A549 (cell line): Measurements from ENCODE around the gene OR4D1. TPM values are rescaled to one million over a fixed set of nuclear protein-coding genes. Genes with fewer than 3 reads are reported as not detected.
"Not testable (repeated sequence)": the region's sequence is repeated elsewhere in the genome, so short reads cannot be mapped to it uniquely, and the experiment has no call there.

Source experiments
- ATAC-seq, 2 experiments: fragments of 200-7000 bp in 1 of 2; fragments of >200 bp in 1 of 2; cut with Nextera tagmentation in 1 of 2; cut with Tn5 transposase in 1 of 2; 3 replicates each; pipeline versions ENCODE4 v1.8.0 to v1.9.1; 2018 to 2020; ENCODE audit warnings: mild to moderate bottlenecking in 1 of 2, moderate library complexity in 1 of 2
- CTCF ChIA-PET: fragments of 300-600 bp; sonication (Branson Sonifier 250); formaldehyde crosslinking; extraction: SDS; loops from one replicate; lab custom pipeline; 2021; ENCODE audit warnings: antibody characterized with exemption, inconsistent platforms; lab: Yijun Ruan, JAX
- POLR2A ChIA-PET: fragments of 350-600 bp; formaldehyde crosslinking; extraction: SDS; loops from one replicate; lab custom pipeline; 2021; ENCODE audit warnings: antibody characterized with exemption, inconsistent platforms; lab: Yijun Ruan, JAX
- DNase-seq, 2 experiments: peaks; one replicate each; pipeline versions ENCODE4 v3.0.0 to v3.0.0-alpha.2; 2011 to 2016; ENCODE audit warnings: low read depth in 1 of 2, low spot score in 1 of 2
- FAIRE-seq: peaks from 2 replicates; lab custom pipeline; 2011; peaks lifted over from hg19 to GRCh38; lab: Jason Lieb, UNC
- H3K27ac ChIP-seq, 2 experiments: fragments of >200 bp; sonication (Bioruptor Twin); formaldehyde crosslinking; 3 replicates each; pipeline ENCODE4 v1.5.1; 2016 to 2017
- H3K4me1 ChIP-seq: fragments of >200 bp; sonication (Bioruptor Twin); formaldehyde crosslinking; 3 replicates; pipeline ENCODE4 v1.6.1; 2016
- H3K4me2 ChIP-seq: fragments of >200 bp; sonication (Bioruptor Twin); formaldehyde crosslinking; 3 replicates; pipeline ENCODE4 v1.6.1; 2016
- H3K4me3 ChIP-seq: fragments of >200 bp; sonication (Bioruptor Twin); formaldehyde crosslinking; 3 replicates; pipeline ENCODE4 v1.5.1; 2016
- H3K9me3 ChIP-seq: fragments of >200 bp; sonication (Bioruptor Twin); formaldehyde crosslinking; 3 replicates; pipeline ENCODE4 v1.6.1; 2016
- CEBPB ChIP-seq, 2 experiments: fragments of >200 bp in 1 of 2; sonication (Bioruptor Twin) in 1 of 2; formaldehyde crosslinking in 1 of 2; IDR thresholded peaks; 2 replicates each; pipeline ENCODE4 v1.6.1; 2012 to 2016
- CTCF ChIP-seq: fragments of >200 bp; sonication (Bioruptor Twin); formaldehyde crosslinking; IDR thresholded peaks from 3 replicates; pipeline ENCODE4 v1.5.1; 2016
- EHMT2 ChIP-seq: fragments of 200-600 bp; sonication (generic); IDR thresholded peaks from 2 replicates; pipeline ENCODE4 v1.6.1; 2016; ENCODE audit warnings: antibody characterized with exemption, low read depth, mild to moderate bottlenecking, moderate library complexity
- ELK1 ChIP-seq: fragments of 150-350 bp; IDR thresholded peaks from 2 replicates; pipeline ENCODE4 v1.6.1; 2014; ENCODE audit warnings: low read depth, mild to moderate bottlenecking, low read length
- EP300 ChIP-seq, 2 experiments: fragments of >200 bp; sonication (Bioruptor Twin); formaldehyde crosslinking; IDR thresholded peaks; 2 replicates in 1 of 2; 3 replicates in 1 of 2; pipeline ENCODE4 v1.6.1; 2016 to 2017
- FOSB ChIP-seq: fragments of 250-450 bp; sonication (Bioruptor Pico); IDR thresholded peaks from 2 replicates; pipeline ENCODE4 v1.5.0; 2020; ENCODE audit warnings: mild to moderate bottlenecking, moderate library complexity
- FOSL2 ChIP-seq, 2 experiments: fragments of 450-650 bp in 1 of 2; fragments of >200 bp in 1 of 2; sonication (Bioruptor Twin) in 1 of 2; formaldehyde crosslinking; IDR thresholded peaks; 2 replicates each; pipeline versions ENCODE4 v1.5.0 to v1.6.1; 2016 to 2020; ENCODE audit warnings: mild to moderate bottlenecking in 1 of 2, moderate library complexity in 1 of 2
- HDAC2 ChIP-seq: fragments of 200-600 bp; sonication (generic); IDR thresholded peaks from 2 replicates; pipeline ENCODE4 v1.6.1; 2016
- JUNB ChIP-seq: fragments of >200 bp; sonication (Bioruptor Twin); formaldehyde crosslinking; IDR thresholded peaks from 2 replicates; pipeline ENCODE4 v1.6.1; 2016
- MAFK ChIP-seq: fragments of 450-650 bp; IDR thresholded peaks from 2 replicates; pipeline ENCODE4 v1.6.1; 2014; ENCODE audit not compliant: partially characterized antibody
- NFE2L2 ChIP-seq: fragments of 150-350 bp; conservative IDR thresholded peaks from 2 replicates; pipeline ENCODE4 v1.6.1; 2014; ENCODE audit warnings: low read length
- POLR2A ChIP-seq: IDR thresholded peaks from 2 replicates; pipeline ENCODE4 v1.6.1; 2012; ENCODE audit warnings: mild to moderate bottlenecking, low read length
- POLR2AphosphoS2 ChIP-seq: conservative IDR thresholded peaks from 2 replicates; pipeline ENCODE4 v1.6.1; 2012; ENCODE audit warnings: low read length, improper control_type of control experiment, inconsistent platforms
- RAD21 ChIP-seq, 2 experiments: fragments of >200 bp in 1 of 2; sonication (Bioruptor Twin) in 1 of 2; formaldehyde crosslinking in 1 of 2; IDR thresholded peaks in 1 of 2; conservative IDR thresholded peaks in 1 of 2; 2 replicates in 1 of 2; 3 replicates in 1 of 2; pipeline ENCODE4 v1.6.1; 2012 to 2018; ENCODE audit warnings: inconsistent platforms in 1 of 2
- RARB ChIP-seq: fragments of 250-450 bp; sonication (Bioruptor Pico); IDR thresholded peaks from 2 replicates; pipeline ENCODE4 v1.8.0; 2021; ENCODE audit warnings: mild to moderate bottlenecking, moderate library complexity
- RCOR1 ChIP-seq: fragments of 150-350 bp; IDR thresholded peaks from 2 replicates; pipeline ENCODE4 v1.6.1; 2014; ENCODE audit warnings: antibody characterized with exemption, low read length, low read depth
- REST ChIP-seq: fragments of 200-600 bp; sonication (generic); IDR thresholded peaks from 2 replicates; pipeline ENCODE4 v1.6.1; 2016; ENCODE audit warnings: antibody characterized with exemption, mild to moderate bottlenecking, moderate library complexity
- RNF2 ChIP-seq: fragments of 200-600 bp; sonication (generic); IDR thresholded peaks from 2 replicates; pipeline ENCODE4 v1.6.1; 2016; ENCODE audit warnings: low read depth, mild to moderate bottlenecking, antibody characterized with exemption, moderate library complexity, borderline replicate concordance
- SMC3 ChIP-seq: fragments of >200 bp; sonication (Bioruptor Twin); formaldehyde crosslinking; IDR thresholded peaks from 3 replicates; pipeline ENCODE4 v1.6.1; 2018; ENCODE audit warnings: inconsistent platforms
- ZFP36 ChIP-seq: fragments of 450-650 bp; IDR thresholded peaks from 2 replicates; pipeline ENCODE4 v1.6.1; 2014; ENCODE audit warnings: borderline replicate concordance; ENCODE audit not compliant: partially characterized antibody
- ZSCAN20 ChIP-seq: fragments of 250-450 bp; sonication (Bioruptor Pico); IDR thresholded peaks from 2 replicates; pipeline ENCODE4 v1.8.0; 2022; ENCODE audit warnings: mild to moderate bottlenecking, moderate library complexity
- WGBS: methylation state at CpG from one replicate; pipeline ENCODE4 v1.1.6; 2017; ENCODE audit errors: missing lambda C conversion rate; 5-methylcytosine and 5-hydroxymethylcytosine counted together
- polyA plus RNA-seq, 4 experiments: library from polyadenylated mRNA; depleted of rRNA in 3 of 4; stranded (reverse); fragments of >200 nt; fragmentation: RNase III in 1 of 4; extraction: RNeasy Plus Mini Kit Qiagen cat#74134 plus additional on column Dnase treatment in 1 of 4; gene quantifications; 2 replicates in 3 of 4; 3 replicates in 1 of 4; pipeline ENCODE4 v1.2.3, GENCODE V29; 2011 to 2017
- TF ChIP-seq, protein P1 (sequence below): IDR thresholded peaks from 2 replicates; pipeline ENCODE4 v1.6.1; 2012

OR4D1 gene
- polyA plus RNA-seq, 2 of the 4 experiments (the other 2 are of a cell fraction) = 0.03 TPM

DNA sequence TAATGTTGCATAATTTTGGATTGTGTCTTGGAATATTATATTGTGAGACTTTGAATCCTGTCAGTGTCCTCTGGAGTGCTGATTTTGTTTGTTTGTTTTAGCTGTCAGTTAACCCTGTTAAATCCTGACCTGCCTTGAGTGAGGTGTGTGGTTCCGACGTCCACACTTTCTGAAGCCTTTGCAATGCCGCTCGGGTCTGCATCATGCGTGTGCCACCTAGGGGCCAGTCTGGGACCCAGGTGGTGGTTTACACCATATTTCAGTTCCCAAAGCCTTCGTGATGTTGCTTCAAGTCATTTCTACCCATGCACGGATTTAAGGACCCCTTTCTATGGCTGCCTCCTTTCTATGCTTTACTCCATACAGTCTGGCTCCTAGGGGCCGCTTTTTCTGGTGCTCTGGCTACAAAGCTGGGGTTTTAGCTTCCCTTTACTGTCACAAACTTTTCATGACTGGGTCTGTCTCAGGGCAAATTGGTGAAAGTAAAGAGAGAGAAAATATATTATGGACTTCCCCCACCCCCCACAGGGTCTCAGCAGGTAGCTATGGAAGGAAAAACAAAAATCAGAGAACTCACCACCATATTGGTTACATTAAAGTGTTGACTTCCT, 11.4 kb upstream of the OR4D1 start:
- POLR2A ChIA-PET = no interaction called here
- 2% methylated on average over 8 of the region's 8 CpGs for WGBS
- FAIRE-seq (peak; percentile 84), ATAC-seq (peak; percentile 94 to 96), DNase-seq (peak; percentile 53 to 57)
- Histone ChIP-seq H3K4me1 (no peaks in the 10 kb centered on the region), H3K9me3 (peaks cover 3% of the 10 kb centered on the region; the same call in 1 of the 3 replicates), H3K27ac (no peak overlapping the region), H3K4me2 (no peak overlapping the region), H3K4me3 (no peak overlapping the region)
- TF ChIP-seq POLR2AphosphoS2 (no peak), SMC3 (peak; percentile 22; the same call in 1 of the 3 replicates), RARB (CRISPR knock-in tag) (no peak), CTCF (peak; percentile 61), RAD21 (conservative IDR thresholded peaks at IDR 0.05 in 1 of 2, IDR thresholded peaks at IDR 0.05 in 1 of 2) (peak; percentile 55 to 69), EHMT2 (no peak), RNF2 (no peak), FOSL2 (IDR thresholded peaks at IDR 0.05) (no peak), FOSL2 (CRISPR knock-in tag; IDR thresholded peaks at IDR 0.05) (no peak), EP300 (IDR thresholded peaks at IDR 0.05) (no peak), JUNB (no peak)
- TF ChIP-seq, protein P1, sequence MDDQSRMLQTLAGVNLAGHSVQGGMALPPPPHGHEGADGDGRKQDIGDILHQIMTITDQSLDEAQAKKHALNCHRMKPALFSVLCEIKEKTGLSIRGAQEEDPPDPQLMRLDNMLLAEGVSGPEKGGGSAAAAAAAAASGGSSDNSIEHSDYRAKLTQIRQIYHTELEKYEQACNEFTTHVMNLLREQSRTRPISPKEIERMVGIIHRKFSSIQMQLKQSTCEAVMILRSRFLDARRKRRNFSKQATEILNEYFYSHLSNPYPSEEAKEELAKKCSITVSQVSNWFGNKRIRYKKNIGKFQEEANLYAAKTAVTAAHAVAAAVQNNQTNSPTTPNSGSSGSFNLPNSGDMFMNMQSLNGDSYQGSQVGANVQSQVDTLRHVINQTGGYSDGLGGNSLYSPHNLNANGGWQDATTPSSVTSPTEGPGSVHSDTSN = no peak
- CTCF ChIA-PET = interaction anchor here (0.6 to 3.1 kb wide), 21 partner anchors 9 to 1030 kb away, joined by 3 to 21 read pairs (median 3); no protein-coding TSS in a partner anchor

DNA sequence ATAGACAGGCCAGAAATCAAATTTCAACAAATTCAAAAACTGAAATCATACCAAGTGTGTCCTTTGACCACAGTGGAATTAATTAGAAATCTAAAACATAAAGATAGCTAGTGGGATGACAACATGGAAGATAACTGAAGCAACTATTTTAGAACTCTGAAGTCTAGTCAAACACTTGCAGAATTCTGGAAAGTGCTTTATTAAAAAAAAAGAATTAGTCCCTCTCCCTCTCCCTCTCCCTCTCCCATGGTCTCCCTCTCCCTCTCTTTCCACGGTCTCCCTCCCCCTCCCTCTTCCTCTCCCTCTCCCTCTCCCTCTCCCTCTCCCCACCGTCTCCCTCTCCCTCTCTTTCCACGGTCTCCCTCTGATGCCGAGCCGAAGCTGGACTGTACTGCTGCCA, 6.7 kb upstream of the OR4D1 start:
- Histone ChIP-seq H3K9me3 (peaks cover 30% of the 10 kb centered on the region), H3K4me3 (no peak overlapping the region), H3K4me1 (no peaks in the 10 kb centered on the region), H3K27ac (no peak overlapping the region), H3K4me2 (no peak overlapping the region)
- ChIA-PET POLR2A (no interaction called here), CTCF (interaction anchor here (1.3 kb wide), 1 partner anchor 108 kb away, joined by 4 read pairs; no protein-coding TSS in a partner anchor)
- FAIRE-seq (no peak), ATAC-seq (no peak), DNase-seq (no peak)
- no peak for TF ChIP-seq MAFK
- TF ChIP-seq RCOR1 = no peak
- no peak for TF ChIP-seq ELK1
- no peak for TF ChIP-seq HDAC2
- TF ChIP-seq CTCF = no peak
- TF ChIP-seq NFE2L2 = no peak
- no peak for TF ChIP-seq FOSB
- TF ChIP-seq REST = no peak
- TF ChIP-seq ZFP36 = no peak
- no peak for TF ChIP-seq FOSL2 (IDR thresholded peaks at IDR 0.05)
- TF ChIP-seq FOSL2 (CRISPR knock-in tag; IDR thresholded peaks at IDR 0.05) = no peak
- no peak for TF ChIP-seq POLR2A
- TF ChIP-seq EP300 (IDR thresholded peaks at IDR 0.05) = no peak
- no peak for TF ChIP-seq CEBPB (IDR thresholded peaks at IDR 0.05)
- TF ChIP-seq ZSCAN20 (CRISPR knock-in tag) = no peak
- no peak for TF ChIP-seq EHMT2
- WGBS = 66% methylated on average over 4 of the region's 5 CpGs

GRCh38 chr17:58143335-58143734, 4.8 kb upstream of the OR4D1 start:
- CTCF ChIA-PET, FAIRE-seq, H3K27ac ChIP-seq, H3K4me1 ChIP-seq, DNase-seq, H3K4me2 ChIP-seq, ATAC-seq, POLR2A ChIA-PET, H3K4me3 ChIP-seq: not testable (repeated sequence)
- peaks cover 35% of the 10 kb centered on the region for H3K9me3 ChIP-seq
- WGBS = 26% methylated on average over 4 of the region's 4 CpGs
